ENCODE results near the gene FAAP20. TPM values are rescaled to one million over a fixed set of nuclear protein-coding genes. Genes with fewer than 3 reads are reported as not detected.

The FAAP20 gene
- total RNA-seq, 1 experiment from 2014 or later: 112 TPM

DNA sequence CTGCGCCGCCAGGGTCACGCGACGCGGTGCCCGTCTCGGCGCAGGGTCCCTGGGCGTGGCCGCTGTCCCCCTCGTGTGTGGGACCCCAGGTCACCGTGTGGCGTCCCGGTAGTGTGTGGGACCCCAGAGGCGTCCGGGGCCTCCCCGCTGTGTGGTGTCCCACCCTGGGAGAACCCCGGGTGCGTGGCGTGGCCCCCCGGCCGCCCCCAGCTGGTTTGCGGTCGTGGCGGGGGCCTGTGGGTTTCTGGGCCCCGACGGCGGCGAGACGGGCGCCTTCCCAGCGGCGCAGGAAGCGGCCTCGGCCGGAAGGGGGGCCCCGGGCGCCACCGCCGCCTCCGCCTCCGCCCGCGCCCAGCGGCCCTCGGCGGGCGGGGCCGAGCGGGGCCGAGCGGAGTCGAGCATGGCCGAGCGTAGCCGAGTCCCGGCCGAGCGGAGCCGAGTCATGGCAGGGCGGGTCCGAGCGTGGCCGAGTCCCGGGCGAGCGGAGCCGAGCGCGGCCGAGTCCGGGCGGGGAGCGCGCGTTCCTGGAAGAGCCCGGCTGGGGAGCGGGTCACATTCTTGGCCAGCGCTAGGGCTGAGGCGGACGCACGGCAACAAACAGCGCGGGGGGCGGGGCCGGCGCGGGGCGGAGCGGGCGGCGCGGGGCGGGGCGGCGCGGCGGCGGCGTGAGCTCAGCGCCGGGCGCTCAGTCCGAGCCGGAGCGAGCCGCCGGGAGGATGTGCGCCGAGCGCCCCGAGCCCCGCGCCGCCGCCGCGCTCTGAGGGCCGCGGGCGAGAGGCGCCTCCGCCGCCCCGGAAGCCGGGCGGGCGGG, 33.0 kb upstream of the FAAP20 start:
- intact Hi-C loops (cut with micrococcal nuclease): no loop called here
- H3K4me3 ChIP-seq (replicated peaks in 1 of 2; ENCODE audit: low read depth in 1 of 2, low read length in 2 of 2): peak overlapping the region; percentile 66 to 71
- H3K27ac ChIP-seq (ENCODE audit: low read depth, low read length): peak overlapping the region; percentile 98
- DNase-seq (ENCODE audit: low read depth, low spot score): peak; percentile 91
- no TSS peak for BruUV-seq (replicated peaks)
- H3K4me1 ChIP-seq (ENCODE audit: control insufficient read depth in 1 of 2, insufficient read depth in 2 of 2, low read length in 2 of 2): peaks cover 23 to 37% of the 10 kb centered on the region in 2 experiments
- H3K4me2 ChIP-seq (ENCODE audit: low read length): peak overlapping the region; percentile 85
- TF ChIP-seq ZFX (IDR thresholded peaks at IDR 0.05) (peak; percentile 76; the same call in 1 of the 2 replicates), POLR2A (IDR thresholded peaks at IDR 0.05; ENCODE audit: borderline replicate concordance, extremely low read depth, insufficient read depth, insufficient read length) (peak; percentile 42), ELF1 (IDR thresholded peaks at IDR 0.05; ENCODE audit: borderline replicate concordance, low read depth) (no peak), EZH2 (IDR thresholded peaks at IDR 0.05) (no peak), SIN3A (IDR thresholded peaks at IDR 0.05; ENCODE audit: low read depth) (peak; percentile 37; the same call in 1 of the 2 replicates)
- TF ChIP-seq, protein P1, sequence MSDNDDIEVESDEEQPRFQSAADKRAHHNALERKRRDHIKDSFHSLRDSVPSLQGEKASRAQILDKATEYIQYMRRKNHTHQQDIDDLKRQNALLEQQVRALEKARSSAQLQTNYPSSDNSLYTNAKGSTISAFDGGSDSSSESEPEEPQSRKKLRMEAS (IDR thresholded peaks at IDR 0.05): peak; percentile 37
- TF ChIP-seq, protein P2, sequence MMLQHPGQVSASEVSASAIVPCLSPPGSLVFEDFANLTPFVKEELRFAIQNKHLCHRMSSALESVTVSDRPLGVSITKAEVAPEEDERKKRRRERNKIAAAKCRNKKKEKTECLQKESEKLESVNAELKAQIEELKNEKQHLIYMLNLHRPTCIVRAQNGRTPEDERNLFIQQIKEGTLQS (IDR thresholded peaks at IDR 0.05): no peak
- TF ChIP-seq, protein P3, sequence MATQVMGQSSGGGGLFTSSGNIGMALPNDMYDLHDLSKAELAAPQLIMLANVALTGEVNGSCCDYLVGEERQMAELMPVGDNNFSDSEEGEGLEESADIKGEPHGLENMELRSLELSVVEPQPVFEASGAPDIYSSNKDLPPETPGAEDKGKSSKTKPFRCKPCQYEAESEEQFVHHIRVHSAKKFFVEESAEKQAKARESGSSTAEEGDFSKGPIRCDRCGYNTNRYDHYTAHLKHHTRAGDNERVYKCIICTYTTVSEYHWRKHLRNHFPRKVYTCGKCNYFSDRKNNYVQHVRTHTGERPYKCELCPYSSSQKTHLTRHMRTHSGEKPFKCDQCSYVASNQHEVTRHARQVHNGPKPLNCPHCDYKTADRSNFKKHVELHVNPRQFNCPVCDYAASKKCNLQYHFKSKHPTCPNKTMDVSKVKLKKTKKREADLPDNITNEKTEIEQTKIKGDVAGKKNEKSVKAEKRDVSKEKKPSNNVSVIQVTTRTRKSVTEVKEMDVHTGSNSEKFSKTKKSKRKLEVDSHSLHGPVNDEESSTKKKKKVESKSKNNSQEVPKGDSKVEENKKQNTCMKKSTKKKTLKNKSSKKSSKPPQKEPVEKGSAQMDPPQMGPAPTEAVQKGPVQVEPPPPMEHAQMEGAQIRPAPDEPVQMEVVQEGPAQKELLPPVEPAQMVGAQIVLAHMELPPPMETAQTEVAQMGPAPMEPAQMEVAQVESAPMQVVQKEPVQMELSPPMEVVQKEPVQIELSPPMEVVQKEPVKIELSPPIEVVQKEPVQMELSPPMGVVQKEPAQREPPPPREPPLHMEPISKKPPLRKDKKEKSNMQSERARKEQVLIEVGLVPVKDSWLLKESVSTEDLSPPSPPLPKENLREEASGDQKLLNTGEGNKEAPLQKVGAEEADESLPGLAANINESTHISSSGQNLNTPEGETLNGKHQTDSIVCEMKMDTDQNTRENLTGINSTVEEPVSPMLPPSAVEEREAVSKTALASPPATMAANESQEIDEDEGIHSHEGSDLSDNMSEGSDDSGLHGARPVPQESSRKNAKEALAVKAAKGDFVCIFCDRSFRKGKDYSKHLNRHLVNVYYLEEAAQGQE (IDR thresholded peaks at IDR 0.05; ENCODE audit: low read depth): no peak
- TF ChIP-seq, protein P4, sequence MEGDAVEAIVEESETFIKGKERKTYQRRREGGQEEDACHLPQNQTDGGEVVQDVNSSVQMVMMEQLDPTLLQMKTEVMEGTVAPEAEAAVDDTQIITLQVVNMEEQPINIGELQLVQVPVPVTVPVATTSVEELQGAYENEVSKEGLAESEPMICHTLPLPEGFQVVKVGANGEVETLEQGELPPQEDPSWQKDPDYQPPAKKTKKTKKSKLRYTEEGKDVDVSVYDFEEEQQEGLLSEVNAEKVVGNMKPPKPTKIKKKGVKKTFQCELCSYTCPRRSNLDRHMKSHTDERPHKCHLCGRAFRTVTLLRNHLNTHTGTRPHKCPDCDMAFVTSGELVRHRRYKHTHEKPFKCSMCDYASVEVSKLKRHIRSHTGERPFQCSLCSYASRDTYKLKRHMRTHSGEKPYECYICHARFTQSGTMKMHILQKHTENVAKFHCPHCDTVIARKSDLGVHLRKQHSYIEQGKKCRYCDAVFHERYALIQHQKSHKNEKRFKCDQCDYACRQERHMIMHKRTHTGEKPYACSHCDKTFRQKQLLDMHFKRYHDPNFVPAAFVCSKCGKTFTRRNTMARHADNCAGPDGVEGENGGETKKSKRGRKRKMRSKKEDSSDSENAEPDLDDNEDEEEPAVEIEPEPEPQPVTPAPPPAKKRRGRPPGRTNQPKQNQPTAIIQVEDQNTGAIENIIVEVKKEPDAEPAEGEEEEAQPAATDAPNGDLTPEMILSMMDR (IDR thresholded peaks at IDR 0.05 in 2 of 3, conservative IDR thresholded peaks at IDR 0.05 in 1 of 3; ENCODE audit: borderline replicate concordance in 1 of 3, insufficient read depth in 1 of 3, low read depth in 2 of 3, low read length in 2 of 3): no peak
- ChIA-PET RAD21 (ENCODE audit: low non-redundant PET in 1 of 2, low total read pairs in 2 of 2, uncharacterized antibody in 2 of 2, unreplicated experiment in 2 of 2) (no interaction called here), CTCF (no interaction called here), POLR2A (interaction anchor here (0.6 to 1.0 kb wide), 3 partner anchors 21 to 38 kb away, joined by 3 to 4 read pairs (median 3); no protein-coding TSS in a partner anchor)
- peaks cover 39% of the 10 kb centered on the region for H3K79me2 ChIP-seq (ENCODE audit: insufficient read depth, low read length)
- H4K20me1 ChIP-seq (ENCODE audit: insufficient read depth): peaks cover 25% of the 10 kb centered on the region; the same call in 1 of the 2 replicates
- H3K9me3 ChIP-seq (ENCODE audit: control insufficient read depth in 1 of 2, insufficient read depth in 1 of 2, low read depth in 1 of 2, low read length in 2 of 2): no peaks in the 10 kb centered on the region
- H3K27me3 ChIP-seq (ENCODE audit: insufficient read depth, low read length): no peaks in the 10 kb centered on the region
- H2AFZ ChIP-seq (ENCODE audit: low read depth, low read length, poor library complexity, severe bottlenecking): no peak overlapping the region
- H3K36me3 ChIP-seq (ENCODE audit: control insufficient read depth in 1 of 2, insufficient read depth in 2 of 2, low read length in 2 of 2): peaks cover 0 to 3% of the 10 kb centered on the region in 2 experiments; a peak in 1 of 4 replicates
- ATAC-seq: peak; percentile 97
- H3K9ac ChIP-seq (ENCODE audit: low read length): peak overlapping the region; percentile 91
- H3K9me2 ChIP-seq (ENCODE audit: insufficient read depth): no peaks in the 10 kb centered on the region
